Neuron (in vitro differentiated cells): ENCODE measurements around the gene KRT79.
"Not testable (repeated sequence)": the region's sequence is repeated elsewhere in the genome, so short reads cannot be mapped to it uniquely, and the experiment has no call there.

Source experiments
- H2AFZ ChIP-seq: one replicate; pipeline ENCODE4 v1.6.1; 2013; ENCODE audit warnings: low read depth, mild to moderate bottlenecking, inconsistent platforms, low read length, moderate library complexity
- H3K27me3 ChIP-seq: one replicate; pipeline ENCODE4 v1.6.1; 2013; ENCODE audit warnings: low read length; ENCODE audit not compliant: insufficient read depth
- H3K36me3 ChIP-seq: one replicate; pipeline ENCODE4 v1.6.1; 2013; ENCODE audit warnings: low read length; ENCODE audit not compliant: insufficient read depth
- H3K4me1 ChIP-seq: one replicate; pipeline ENCODE4 v1.6.1; 2013; ENCODE audit warnings: low read length; ENCODE audit not compliant: insufficient read depth
- H3K4me3 ChIP-seq: 2 replicates; pipeline ENCODE4 v1.5.1; 2013; ENCODE audit warnings: mild to moderate bottlenecking, low read length, moderate library complexity
- H3K9me3 ChIP-seq: one replicate; pipeline ENCODE4 v1.6.1; 2013; ENCODE audit warnings: low read length

KRT79 gene

GRCh38 chr12:52833922-52834726 lies at the start of gene KRT79:
Gene KRT79, minus strand, starts transcription at chr12:52834311. Its CDS starts 51 bp downstream, at chr12:52834260.
- peaks cover 3% of the 10 kb centered on the region for H3K27me3 ChIP-seq
- no peaks in the 10 kb centered on the region for H3K9me3 ChIP-seq
- H3K36me3 ChIP-seq = no peaks in the 10 kb centered on the region
- H3K4me1 ChIP-seq = no peaks in the 10 kb centered on the region
- no peak within 1 kb of the TSS for H2AFZ ChIP-seq
- H3K4me3 ChIP-seq = no peak within 1 kb of the TSS

- not testable (repeated sequence) for H3K4me3 ChIP-seq, H3K36me3 ChIP-seq, H3K4me1 ChIP-seq, H3K9me3 ChIP-seq, H2AFZ ChIP-seq
- peaks cover 28% of the 10 kb centered on the region for H3K27me3 ChIP-seq
Measured at GRCh38 chr12:52880499-52880898, 46.4 kb upstream of the KRT79 start.

- H2AFZ ChIP-seq = no peak overlapping the region
- H3K9me3 ChIP-seq = no peaks in the 10 kb centered on the region
- H3K4me3 ChIP-seq = no peak overlapping the region
- H3K4me1 ChIP-seq = no peaks in the 10 kb centered on the region
- H3K36me3 ChIP-seq = no peaks in the 10 kb centered on the region
- H3K27me3 ChIP-seq = peaks cover 36% of the 10 kb centered on the region
Measured at GRCh38 chr12:52879394-52880351, 45.6 kb upstream of the KRT79 start.

DNA sequence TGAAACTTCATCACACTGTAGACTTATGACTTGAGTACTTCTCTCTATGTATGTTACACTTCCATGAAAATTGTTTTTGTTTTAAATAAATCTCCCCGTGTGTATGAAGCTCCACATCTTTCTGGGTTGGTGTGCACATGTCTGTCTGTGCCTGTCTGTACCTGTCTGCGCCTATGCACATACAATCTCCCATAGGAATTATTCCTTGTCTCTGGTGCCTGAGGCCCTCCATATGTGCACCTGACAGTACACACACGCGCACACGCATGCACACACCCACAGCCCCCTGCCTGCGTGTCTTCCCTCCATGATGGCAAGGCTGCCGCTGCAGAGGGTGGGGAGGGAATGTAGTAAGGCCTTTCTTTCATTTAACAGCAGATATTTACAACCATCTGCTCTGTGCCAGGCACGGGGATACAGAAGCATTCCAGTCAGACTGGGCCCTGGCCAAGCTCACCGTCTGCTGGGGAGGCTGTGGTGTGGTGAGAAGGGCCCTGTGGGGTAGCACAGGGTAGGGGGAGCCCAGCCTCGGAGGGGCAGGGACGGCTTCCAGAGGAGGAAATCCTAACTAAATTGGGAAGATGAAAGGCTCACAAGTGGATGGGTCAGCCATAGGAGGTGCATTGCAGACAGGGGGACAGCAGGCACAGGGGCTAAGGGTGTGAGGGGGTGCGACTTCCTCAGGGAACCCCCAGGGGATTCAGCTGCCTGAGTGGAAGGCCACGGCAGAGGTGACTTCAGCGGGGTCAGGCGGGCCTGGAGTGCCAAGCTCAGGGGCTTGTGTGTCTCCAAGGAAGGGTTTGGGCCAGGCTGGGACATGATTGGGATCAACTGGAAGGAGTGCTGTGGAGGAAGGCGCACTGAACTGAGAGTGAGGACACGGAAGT lies 44.6 kb upstream of the KRT79 start:
- Histone ChIP-seq H3K9me3 (no peaks in the 10 kb centered on the region), H3K4me3 (no peak overlapping the region), H3K27me3 (peaks cover 45% of the 10 kb centered on the region), H3K36me3 (no peaks in the 10 kb centered on the region), H2AFZ (no peak overlapping the region), H3K4me1 (no peaks in the 10 kb centered on the region)

- Histone ChIP-seq H3K9me3 (no peaks in the 10 kb centered on the region), H3K27me3 (peaks cover 60% of the 10 kb centered on the region), H3K36me3 (no peaks in the 10 kb centered on the region), H3K4me3 (no peak overlapping the region), H2AFZ (no peak overlapping the region), H3K4me1 (no peaks in the 10 kb centered on the region)
Measured at GRCh38 chr12:52877242-52877641, 43.1 kb upstream of the KRT79 start.

DNA sequence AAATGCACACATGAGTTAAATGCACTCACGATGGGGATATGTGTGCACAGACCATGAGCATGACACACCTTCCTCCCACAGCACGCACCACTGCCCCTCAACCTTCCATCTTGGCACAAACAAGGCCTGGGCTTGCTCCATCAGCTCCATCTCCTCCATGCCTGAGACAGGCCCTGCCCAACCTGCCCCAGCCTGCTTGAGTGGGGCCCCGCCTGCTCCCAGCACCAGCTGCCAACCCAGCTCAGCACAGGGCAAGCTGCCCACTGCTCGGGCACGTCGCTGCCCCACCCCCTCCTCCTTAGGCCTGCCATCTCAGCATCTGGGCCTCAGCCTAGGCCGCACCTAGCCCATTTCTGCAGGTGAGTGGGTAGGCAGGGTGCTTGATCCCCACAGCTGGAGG lies 42.3 kb upstream of the KRT79 start:
- H3K4me3 ChIP-seq = no peak overlapping the region
- H3K4me1 ChIP-seq = no peaks in the 10 kb centered on the region
- no peak overlapping the region for H2AFZ ChIP-seq
- no peaks in the 10 kb centered on the region for H3K9me3 ChIP-seq
- peaks cover 64% of the 10 kb centered on the region for H3K27me3 ChIP-seq
- no peaks in the 10 kb centered on the region for H3K36me3 ChIP-seq

- no peaks in the 10 kb centered on the region for H3K9me3 ChIP-seq
- H2AFZ ChIP-seq = no peak overlapping the region
- H3K4me1 ChIP-seq = no peaks in the 10 kb centered on the region
- H3K36me3 ChIP-seq = no peaks in the 10 kb centered on the region
- H3K27me3 ChIP-seq = peaks cover 64% of the 10 kb centered on the region
- H3K4me3 ChIP-seq = no peak overlapping the region
Measured at GRCh38 chr12:52874573-52875435, 40.7 kb upstream of the KRT79 start.

- Histone ChIP-seq H3K27me3 (peaks cover 61% of the 10 kb centered on the region), H3K9me3 (no peaks in the 10 kb centered on the region), H3K36me3 (no peaks in the 10 kb centered on the region), H3K4me3 (no peak overlapping the region), H2AFZ (no peak overlapping the region), H3K4me1 (no peaks in the 10 kb centered on the region)
Measured at GRCh38 chr12:52873832-52874572, 39.9 kb upstream of the KRT79 start.

- no peak overlapping the region for H3K4me3 ChIP-seq
Measured at GRCh38 chr12:52873513-52873831, 39.4 kb upstream of the KRT79 start.

GRCh38 chr12:52872644-52873389 lies 38.7 kb upstream of the KRT79 start:
- Histone ChIP-seq H3K27me3 (peaks cover 54% of the 10 kb centered on the region), H3K4me1 (no peaks in the 10 kb centered on the region)

More at GRCh38 chr12:52873513-52873831, 39.4 kb upstream of the KRT79 start:
- peaks cover 56% of the 10 kb centered on the region for H3K27me3 ChIP-seq
- H2AFZ ChIP-seq = no peak overlapping the region
- H3K9me3 ChIP-seq = no peaks in the 10 kb centered on the region
- no peaks in the 10 kb centered on the region for H3K4me1 ChIP-seq
- H3K36me3 ChIP-seq = no peaks in the 10 kb centered on the region

More at GRCh38 chr12:52872644-52873389, 38.7 kb upstream of the KRT79 start:
- Histone ChIP-seq H3K9me3 (no peaks in the 10 kb centered on the region), H3K36me3 (no peaks in the 10 kb centered on the region), H2AFZ (no peak overlapping the region), H3K4me3 (no peak overlapping the region)
